GM21528 (cell line): Measurements from ENCODE around the gene LIMK2.
"Not testable (repeated sequence)": the region's sequence is repeated elsewhere in the genome, so short reads cannot be mapped to it uniquely, and the experiment has no call there.

Experiments
- ATAC-seq: cut with Tn5 transposase; IDR thresholded peaks from one replicate; pipeline ENCODE4 v1.9.1; 2021; ENCODE audit warnings: mild to moderate bottlenecking, moderate library complexity; ENCODE audit not compliant: unreplicated experiment, low FRiP score

Gene LIMK2

GRCh38 chr22:31241936-31242335 is 29.8 kb downstream of the LIMK2 start:
- no peak for ATAC-seq

- ATAC-seq, result no peak
Measured at GRCh38 chr22:31243339-31244045, 31.4 kb downstream of the LIMK2 start.

GRCh38 chr22:31244046-31244942 is 32.2 kb downstream of the LIMK2 start:
- no peak for ATAC-seq

- no peak for ATAC-seq
Measured at GRCh38 chr22:31244943-31245451, 32.9 kb downstream of the LIMK2 start.

GRCh38 chr22:31245998-31246397 is 33.9 kb downstream of the LIMK2 start:
- not testable (repeated sequence) for ATAC-seq

- ATAC-seq, result no peak
Measured at GRCh38 chr22:31246687-31247086, 34.6 kb downstream of the LIMK2 start.

GRCh38 chr22:31247726-31248125 is 35.6 kb downstream of the LIMK2 start:
- no peak for ATAC-seq

- no peak for ATAC-seq
Measured at GRCh38 chr22:31248138-31248745, 36.1 kb downstream of the LIMK2 start.

- no peak for ATAC-seq
Measured at GRCh38 chr22:31248965-31249958, 37.2 kb downstream of the LIMK2 start.

GRCh38 chr22:31250740-31251600 is 38.9 kb downstream of the LIMK2 start:
- no peak for ATAC-seq

- ATAC-seq, result no peak
Measured at GRCh38 chr22:31253949-31254348, 41.9 kb downstream of the LIMK2 start.

GRCh38 chr22:31259798-31260473 is 47.8 kb downstream of the LIMK2 start:
- ATAC-seq, result no peak

GRCh38 chr22:31260474-31260856 is 48.4 kb downstream of the LIMK2 start:
- no peak for ATAC-seq

- ATAC-seq, result no peak
Measured at GRCh38 chr22:31262312-31263133, 50.4 kb downstream of the LIMK2 start.

GRCh38 chr22:31263896-31264640 is 52.0 kb downstream of the LIMK2 start:
- ATAC-seq, result no peak

GRCh38 chr22:31268281-31268680 is 56.2 kb downstream of the LIMK2 start:
- no peak for ATAC-seq
